ENCODE results near the gene EOLA1.

DNA sequence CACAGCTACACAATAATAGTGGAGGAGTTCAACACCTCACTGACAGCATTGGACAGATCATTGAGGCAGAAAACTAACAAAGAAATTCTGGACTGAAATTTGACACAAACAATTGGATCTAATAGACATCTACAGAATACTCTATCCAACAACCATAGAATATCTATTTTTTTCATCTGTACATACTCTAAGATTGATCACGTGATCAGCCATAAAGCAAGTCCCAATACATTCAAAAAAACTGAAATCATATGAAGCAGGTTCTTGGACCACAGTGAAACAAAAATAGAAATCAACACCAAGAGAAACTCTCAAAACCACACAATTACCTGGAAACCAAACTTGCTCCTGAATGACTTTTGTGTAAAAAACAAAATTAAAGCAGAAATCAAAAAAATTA, 23.5 kb upstream of the EOLA1 start:
- TF ChIP-seq POLR2AphosphoS5 (IDR thresholded peaks at IDR 0.05): no peak
- TF ChIP-seq, protein P1, sequence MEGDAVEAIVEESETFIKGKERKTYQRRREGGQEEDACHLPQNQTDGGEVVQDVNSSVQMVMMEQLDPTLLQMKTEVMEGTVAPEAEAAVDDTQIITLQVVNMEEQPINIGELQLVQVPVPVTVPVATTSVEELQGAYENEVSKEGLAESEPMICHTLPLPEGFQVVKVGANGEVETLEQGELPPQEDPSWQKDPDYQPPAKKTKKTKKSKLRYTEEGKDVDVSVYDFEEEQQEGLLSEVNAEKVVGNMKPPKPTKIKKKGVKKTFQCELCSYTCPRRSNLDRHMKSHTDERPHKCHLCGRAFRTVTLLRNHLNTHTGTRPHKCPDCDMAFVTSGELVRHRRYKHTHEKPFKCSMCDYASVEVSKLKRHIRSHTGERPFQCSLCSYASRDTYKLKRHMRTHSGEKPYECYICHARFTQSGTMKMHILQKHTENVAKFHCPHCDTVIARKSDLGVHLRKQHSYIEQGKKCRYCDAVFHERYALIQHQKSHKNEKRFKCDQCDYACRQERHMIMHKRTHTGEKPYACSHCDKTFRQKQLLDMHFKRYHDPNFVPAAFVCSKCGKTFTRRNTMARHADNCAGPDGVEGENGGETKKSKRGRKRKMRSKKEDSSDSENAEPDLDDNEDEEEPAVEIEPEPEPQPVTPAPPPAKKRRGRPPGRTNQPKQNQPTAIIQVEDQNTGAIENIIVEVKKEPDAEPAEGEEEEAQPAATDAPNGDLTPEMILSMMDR (IDR thresholded peaks at IDR 0.05): no peak
- TF ChIP-seq POLR2A (IDR thresholded peaks at IDR 0.05): no peak

All from upper lobe of left lung (tissue), 4 donors.